ENCODE results near the gene CD82. TPM values are rescaled to one million over a fixed set of nuclear protein-coding genes. Genes with fewer than 3 reads are reported as not detected.
"Not testable (repeated sequence)": the region's sequence is repeated elsewhere in the genome, so short reads cannot be mapped to it uniquely, and the experiment has no call there.

The CD82 gene
- total and polyA plus RNA-seq, 2 of the 13 experiments (the other 11 are each of a cell fraction or from before 2014, with no cell fraction given), result 0.05 TPM; not detected in 1

- TF ChIP-seq, protein P1, sequence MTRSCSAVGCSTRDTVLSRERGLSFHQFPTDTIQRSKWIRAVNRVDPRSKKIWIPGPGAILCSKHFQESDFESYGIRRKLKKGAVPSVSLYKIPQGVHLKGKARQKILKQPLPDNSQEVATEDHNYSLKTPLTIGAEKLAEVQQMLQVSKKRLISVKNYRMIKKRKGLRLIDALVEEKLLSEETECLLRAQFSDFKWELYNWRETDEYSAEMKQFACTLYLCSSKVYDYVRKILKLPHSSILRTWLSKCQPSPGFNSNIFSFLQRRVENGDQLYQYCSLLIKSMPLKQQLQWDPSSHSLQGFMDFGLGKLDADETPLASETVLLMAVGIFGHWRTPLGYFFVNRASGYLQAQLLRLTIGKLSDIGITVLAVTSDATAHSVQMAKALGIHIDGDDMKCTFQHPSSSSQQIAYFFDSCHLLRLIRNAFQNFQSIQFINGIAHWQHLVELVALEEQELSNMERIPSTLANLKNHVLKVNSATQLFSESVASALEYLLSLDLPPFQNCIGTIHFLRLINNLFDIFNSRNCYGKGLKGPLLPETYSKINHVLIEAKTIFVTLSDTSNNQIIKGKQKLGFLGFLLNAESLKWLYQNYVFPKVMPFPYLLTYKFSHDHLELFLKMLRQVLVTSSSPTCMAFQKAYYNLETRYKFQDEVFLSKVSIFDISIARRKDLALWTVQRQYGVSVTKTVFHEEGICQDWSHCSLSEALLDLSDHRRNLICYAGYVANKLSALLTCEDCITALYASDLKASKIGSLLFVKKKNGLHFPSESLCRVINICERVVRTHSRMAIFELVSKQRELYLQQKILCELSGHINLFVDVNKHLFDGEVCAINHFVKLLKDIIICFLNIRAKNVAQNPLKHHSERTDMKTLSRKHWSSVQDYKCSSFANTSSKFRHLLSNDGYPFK (CRISPR knock-in tag; IDR thresholded peaks at IDR 0.05; ENCODE audit: borderline replicate concordance), result no peak
These were observed 93.0 kb downstream of the CD82 start (continued) for GRCh38 chr11:44658506-44658850.

DNA sequence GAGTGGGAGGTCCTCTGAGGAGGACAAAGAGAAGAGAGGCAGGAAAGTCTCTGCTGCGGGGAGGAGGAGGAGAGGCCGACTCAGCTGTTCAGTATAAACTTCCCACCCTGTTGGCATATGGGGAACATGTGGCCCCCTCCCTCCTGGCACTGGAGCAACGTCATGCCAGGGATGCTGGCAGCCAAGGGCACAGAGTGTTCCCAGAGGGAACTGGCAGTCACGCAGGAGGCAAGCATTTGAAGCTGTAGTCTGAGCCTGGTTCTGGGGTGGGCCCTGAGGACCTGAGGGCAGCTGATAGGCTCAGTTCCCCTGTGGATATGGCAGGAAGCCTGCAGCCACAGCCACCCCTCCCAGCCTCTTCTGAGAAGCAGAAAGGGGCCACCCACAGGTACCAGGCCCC is 94.2 kb downstream of the CD82 start:
- no peak overlapping the region for H3K9ac ChIP-seq (ENCODE audit: insufficient read depth, low read depth, low read length)
- 67% methylated on average over 1 of the region's 4 CpGs for WGBS (ENCODE audit: low lambda C conversion rate)
- DNase-seq (ENCODE audit: low spot score), result no peak
- H2AFZ ChIP-seq (ENCODE audit: low read length), result no peak overlapping the region
- ChIA-PET CTCF (ENCODE audit: low intra/inter-chr PET ratio, low total read pairs) (no interaction called here), POLR2A (no interaction called here)
- no peak overlapping the region for H3K27ac ChIP-seq (ENCODE audit: extremely low read length, insufficient read depth, low read length)
- no peaks in the 10 kb centered on the region for H3K27me3 ChIP-seq (ENCODE audit: control insufficient read depth in 1 of 2, insufficient read depth in 2 of 2, low read length in 2 of 2)
- no peak overlapping the region for H3K4me2 ChIP-seq (ENCODE audit: low read depth, low read length)
- no peaks in the 10 kb centered on the region for H3K79me2 ChIP-seq (ENCODE audit: insufficient read depth, low read length)
- in situ Hi-C loops (cut with HindIII; ENCODE audit: extremely low pct_ligation_motif_present, low pct_unique_long_range_greater_than_20kb), result no loop called here
- no peak for FAIRE-seq
- no peak overlapping the region for H3K4me3 ChIP-seq (replicated peaks in 1 of 3; ENCODE audit: insufficient read depth in 1 of 3, low read depth in 2 of 3, low read length in 3 of 3)
- H3K4me1 ChIP-seq (ENCODE audit: insufficient read depth, low read length), result no peaks in the 10 kb centered on the region
- H4K20me1 ChIP-seq (ENCODE audit: insufficient read depth, low read length), result no peaks in the 10 kb centered on the region
- no TSS peak for BruUV-seq (replicated peaks)
- TF ChIP-seq MIER2 (CRISPR knock-in tag; IDR thresholded peaks at IDR 0.05) (no peak), ZNF770 (CRISPR knock-in tag; IDR thresholded peaks at IDR 0.05) (no peak), MYC (CRISPR knock-in tag; IDR thresholded peaks at IDR 0.05; ENCODE audit: borderline replicate concordance) (no peak), ZNF10 (CRISPR knock-in tag; IDR thresholded peaks at IDR 0.05; ENCODE audit: borderline replicate concordance, low read depth) (no peak), ZNF615 (CRISPR knock-in tag; IDR thresholded peaks at IDR 0.05; ENCODE audit: borderline replicate concordance) (no peak)
- TF ChIP-seq, protein P2, sequence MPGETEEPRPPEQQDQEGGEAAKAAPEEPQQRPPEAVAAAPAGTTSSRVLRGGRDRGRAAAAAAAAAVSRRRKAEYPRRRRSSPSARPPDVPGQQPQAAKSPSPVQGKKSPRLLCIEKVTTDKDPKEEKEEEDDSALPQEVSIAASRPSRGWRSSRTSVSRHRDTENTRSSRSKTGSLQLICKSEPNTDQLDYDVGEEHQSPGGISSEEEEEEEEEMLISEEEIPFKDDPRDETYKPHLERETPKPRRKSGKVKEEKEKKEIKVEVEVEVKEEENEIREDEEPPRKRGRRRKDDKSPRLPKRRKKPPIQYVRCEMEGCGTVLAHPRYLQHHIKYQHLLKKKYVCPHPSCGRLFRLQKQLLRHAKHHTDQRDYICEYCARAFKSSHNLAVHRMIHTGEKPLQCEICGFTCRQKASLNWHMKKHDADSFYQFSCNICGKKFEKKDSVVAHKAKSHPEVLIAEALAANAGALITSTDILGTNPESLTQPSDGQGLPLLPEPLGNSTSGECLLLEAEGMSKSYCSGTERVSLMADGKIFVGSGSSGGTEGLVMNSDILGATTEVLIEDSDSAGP (CRISPR knock-in tag; IDR thresholded peaks at IDR 0.05; ENCODE audit: borderline replicate concordance), result no peak
- no peaks in the 10 kb centered on the region for H3K36me3 ChIP-seq (replicated peaks in 1 of 2; ENCODE audit: control insufficient read depth in 1 of 2, insufficient read depth in 2 of 2, low read length in 2 of 2)
- no peak for ATAC-seq
- H3K9me3 ChIP-seq (ENCODE audit: low read length), result no peaks in the 10 kb centered on the region
- intact Hi-C loops (cut with micrococcal nuclease; ENCODE audit: unreplicated experiment), result no loop called here

DNA sequence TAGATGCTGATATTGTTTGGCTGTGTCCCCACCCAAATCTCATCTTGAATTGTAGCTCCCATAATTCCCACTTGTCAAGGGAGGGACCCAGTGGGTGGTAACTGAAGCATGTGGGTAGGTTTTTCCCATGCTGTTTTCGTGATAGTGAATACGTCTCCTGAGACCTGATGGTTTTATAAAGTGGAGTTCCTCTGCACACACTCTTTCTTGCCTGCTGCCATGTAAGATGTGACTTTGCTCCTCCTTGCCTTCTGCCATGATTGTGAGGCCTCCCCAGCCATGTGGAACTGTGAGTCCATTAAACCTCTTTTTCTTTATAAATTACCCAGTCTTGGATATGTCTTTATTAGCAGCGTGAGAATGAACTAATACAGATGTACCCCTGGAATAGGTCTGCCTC is 95.1 kb downstream of the CD82 start:
- CTCF ChIA-PET (ENCODE audit: low intra/inter-chr PET ratio, low total read pairs); H3K4me3 ChIP-seq (replicated peaks in 1 of 3; ENCODE audit: insufficient read depth in 1 of 3, low read depth in 2 of 3, low read length in 3 of 3); POLR2A ChIA-PET; H3K79me2 ChIP-seq (ENCODE audit: insufficient read depth, low read length); ATAC-seq; H3K36me3 ChIP-seq (replicated peaks in 1 of 2; ENCODE audit: control insufficient read depth in 1 of 2, insufficient read depth in 2 of 2, low read length in 2 of 2); H4K20me1 ChIP-seq (ENCODE audit: insufficient read depth, low read length); H3K9me3 ChIP-seq (ENCODE audit: low read length); in situ Hi-C loops (cut with HindIII; ENCODE audit: extremely low pct_ligation_motif_present, low pct_unique_long_range_greater_than_20kb); H3K9ac ChIP-seq (ENCODE audit: insufficient read depth, low read depth, low read length); H3K27ac ChIP-seq (ENCODE audit: extremely low read length, insufficient read depth, low read length); DNase-seq (ENCODE audit: low spot score); H3K27me3 ChIP-seq (ENCODE audit: control insufficient read depth in 1 of 2, insufficient read depth in 2 of 2, low read length in 2 of 2); H3K4me2 ChIP-seq (ENCODE audit: low read depth, low read length); H3K4me1 ChIP-seq (ENCODE audit: insufficient read depth, low read length); BruUV-seq (replicated peaks); intact Hi-C loops (cut with micrococcal nuclease; ENCODE audit: unreplicated experiment); FAIRE-seq; H2AFZ ChIP-seq (ENCODE audit: low read length): not testable (repeated sequence)
- WGBS (ENCODE audit: low lambda C conversion rate), result 57% methylated on average over 3 of the region's 3 CpGs
